Naive thymus-derived CD4-positive, alpha-beta T cell (primary cell): Measurements from ENCODE around the gene CCT5. TPM values are rescaled to one million over a fixed set of nuclear protein-coding genes. Genes with fewer than 3 reads are reported as not detected.

Experiments used
- ATAC-seq: fragments of 150-1000 bp; cut with Tn5 transposase; 2 replicates; pipeline ENCODE4 v1.10.0; 2021; ENCODE audit warnings: mild to moderate bottlenecking, moderate library complexity
- CTCF ChIA-PET: fragments of 350-600 bp; sonication (Branson Sonifier 250); formaldehyde crosslinking; loops from one replicate; lab custom pipeline; 2021; ENCODE audit warnings: antibody characterized with exemption; lab: Charles Lee
- POLR2A ChIA-PET: fragments of 350-600 bp; sonication (Branson Sonifier 250); formaldehyde crosslinking; loops from one replicate; lab custom pipeline; 2021; ENCODE audit warnings: antibody characterized with exemption, inconsistent platforms; lab: Charles Lee
- DNase-seq, 9 donors: peaks; one replicate each; pipeline versions ENCODE4 v3.0.0 to v3.0.0-alpha.2; 2020 to 2022; ENCODE audit warnings: mixed read lengths in 1 of 9
- H3K27ac ChIP-seq: one replicate; pipeline ENCODE4 v1.7.0; 2013; ENCODE audit warnings: mild to moderate bottlenecking, low read depth, low read length, moderate library complexity
- H3K27me3 ChIP-seq, 2 donors: one replicate each; pipeline ENCODE4 v1.7.0; 2013; ENCODE audit warnings: low read length in 2 of 2, mild to moderate bottlenecking in 2 of 2, moderate library complexity in 2 of 2; ENCODE audit not compliant: control insufficient read depth in 2 of 2, insufficient read depth in 2 of 2
- H3K36me3 ChIP-seq, 3 experiments: 1 replicate in 2 of 3; 2 replicates in 1 of 3; pipeline ENCODE4 v1.7.0; 2013; ENCODE audit warnings: low read length in 3 of 3, mild to moderate bottlenecking in 3 of 3, moderate library complexity in 1 of 3; ENCODE audit not compliant: insufficient read depth in 3 of 3, control insufficient read depth in 2 of 3
- H3K4me1 ChIP-seq, 2 donors: one replicate each; pipeline ENCODE4 v1.7.0; 2013; ENCODE audit warnings: low read length in 2 of 2, mild to moderate bottlenecking in 2 of 2, moderate library complexity in 1 of 2; ENCODE audit not compliant: control insufficient read depth in 2 of 2, insufficient read depth in 2 of 2
- H3K4me3 ChIP-seq: 2 replicates; pipeline ENCODE4 v1.7.0; 2013; ENCODE audit warnings: mild to moderate bottlenecking, low read length
- H3K9me3 ChIP-seq, 3 experiments: 1 replicate in 2 of 3; 2 replicates in 1 of 3; pipeline ENCODE4 v1.7.0; 2013; ENCODE audit warnings: low read length in 3 of 3; ENCODE audit not compliant: control insufficient read depth in 2 of 3
- H3K27ac Mint-ChIP-seq, 9 donors: one replicate each; pipeline ENCODE4 v1.8.0; 2020 to 2022; ENCODE audit warnings: mixed read lengths in 9 of 9, mild to moderate bottlenecking in 8 of 9, moderate library complexity in 5 of 9, inconsistent platforms in 2 of 9
- H3K27me3 Mint-ChIP-seq, 5 donors: one replicate each; pipeline ENCODE4 v1.8.0; 2021 to 2022; ENCODE audit warnings: mixed read lengths in 5 of 5, mild to moderate bottlenecking in 1 of 5
- H3K36me3 Mint-ChIP-seq, 5 donors: one replicate each; pipeline ENCODE4 v1.8.0; 2020 to 2022; ENCODE audit warnings: mixed read lengths in 5 of 5, mild to moderate bottlenecking in 3 of 5, inconsistent platforms in 1 of 5
- H3K4me1 Mint-ChIP-seq, 7 donors: one replicate each; pipeline ENCODE4 v1.8.0; 2020 to 2022; ENCODE audit warnings: mixed read lengths in 7 of 7, mild to moderate bottlenecking in 3 of 7, inconsistent platforms in 1 of 7
- H3K4me3 Mint-ChIP-seq, 10 donors: one replicate each; pipeline ENCODE4 v1.8.0; 2020 to 2022; ENCODE audit warnings: mild to moderate bottlenecking in 10 of 10, mixed read lengths in 10 of 10, moderate library complexity in 6 of 10, inconsistent platforms in 2 of 10
- H3K9me3 Mint-ChIP-seq, 11 donors: one replicate each; pipeline ENCODE4 v1.8.0; 2020 to 2022; ENCODE audit warnings: mixed read lengths in 11 of 11, mild to moderate bottlenecking in 4 of 11, inconsistent platforms in 1 of 11, moderate library complexity in 1 of 11
- intact Hi-C, 2 donors: fragments of 100-400 bp; cut with micrococcal nuclease; formaldehyde crosslinking; loops; one replicate each; pipeline ENCODE4 v1.15.1; 2023
- polyA plus RNA-seq, 2 donors: library from polyadenylated mRNA; unstranded; fragments of 300-500 nt; fragmentation: Illumina TruSeq; gene quantifications; one replicate each; pipeline ENCODE4 v1.2.3, GENCODE V29; 2021
- total RNA-seq, 6 experiments: library from RNA in 5 of 6; stranded (reverse) in 5 of 6; gene quantifications; 1 replicate in 5 of 6; 2 replicates in 1 of 6; pipeline ENCODE4 v1.2.3 and lab custom pipeline; 2021 to 2026

Gene CCT5
- total and polyA plus RNA-seq, 7 experiments from 2014 or later = 58.0 to 265 (median 90.8) TPM

- ChIA-PET CTCF (no interaction called here), POLR2A (no interaction called here)
- intact Hi-C loops = loop anchor here in 1 of 2 donors (5.0 kb wide), 2 partner anchors 46 to 136 kb away; partner anchors contain the start of genes MARCHF6 and ROPN1L
- H3K27ac ChIP-seq = no peak overlapping the region
- H3K9me3 ChIP-seq = no peaks in the 10 kb centered on the region
- peaks cover 12 to 43% (median 27%) of the 10 kb centered on the region in 5 donors for H3K27me3 Mint-ChIP-seq
- peaks cover 0 to 3% of the 10 kb centered on the region in 2 donors for H3K27me3 ChIP-seq
- H3K4me1 ChIP-seq = no peaks in the 10 kb centered on the region
- ATAC-seq (no peak), DNase-seq (no peak)
- peaks cover 0 to 3% (median 0%) of the 10 kb centered on the region in 5 donors for H3K36me3 Mint-ChIP-seq
- peaks cover 5 to 11% (median 7%) of the 10 kb centered on the region in 7 donors for H3K4me1 Mint-ChIP-seq
- no peaks in the 10 kb centered on the region for H3K36me3 ChIP-seq
- H3K4me3 Mint-ChIP-seq = peak overlapping the region in 5 of 10 donors; percentile 79 to 87 (median 84)
- no peak overlapping the region for H3K27ac Mint-ChIP-seq
- no peak overlapping the region for H3K4me3 ChIP-seq
- no peaks in the 10 kb centered on the region for H3K9me3 Mint-ChIP-seq
These were observed 56.0 kb downstream of the CCT5 start for GRCh38 chr5:10306114-10306513.

- ATAC-seq (no peak), DNase-seq (no peak)
- Mint-ChIP-seq H3K36me3 (peaks cover 0 to 4% (median 0%) of the 10 kb centered on the region in 5 donors), H3K27ac (peak overlapping the region in 2 of 9 donors; percentile 13 to 87), H3K27me3 (peaks cover 12 to 43% (median 28%) of the 10 kb centered on the region in 5 donors), H3K9me3 (no peaks in the 10 kb centered on the region), H3K4me1 (peaks cover 5 to 11% (median 7%) of the 10 kb centered on the region in 7 donors), H3K4me3 (peak overlapping the region in 9 of 10 donors; percentile 79 to 89 (median 84))
- H3K4me1 ChIP-seq = no peaks in the 10 kb centered on the region
- H3K36me3 ChIP-seq = no peaks in the 10 kb centered on the region
- intact Hi-C loops = loop anchor here in 1 of 2 donors (5.0 kb wide), 2 partner anchors 45 to 135 kb away; partner anchors contain the start of genes MARCHF6 and ROPN1L
- ChIA-PET CTCF (no interaction called here), POLR2A (no interaction called here)
- peaks cover 0 to 3% of the 10 kb centered on the region in 2 donors for H3K27me3 ChIP-seq
- no peak overlapping the region for H3K27ac ChIP-seq
- no peaks in the 10 kb centered on the region for H3K9me3 ChIP-seq
- no peak overlapping the region for H3K4me3 ChIP-seq
These were observed 56.7 kb downstream of the CCT5 start for GRCh38 chr5:10306806-10307205.

GRCh38 chr5:10307206-10308148, 57.4 kb downstream of the CCT5 start, which contains the start of gene CMBL:
TSS of gene CMBL (minus strand) at chr5:10307902. CDS start at chr5:10290762, 17,140 bp downstream.
- Histone ChIP-seq H3K27me3 (peaks cover 0 to 3% of the 10 kb centered on the region in 2 donors), H3K4me3 (peak within 1 kb of the TSS; percentile 54), H3K27ac (peak within 1 kb of the TSS; percentile 21), H3K4me1 (no peaks in the 10 kb centered on the region), H3K9me3 (no peaks in the 10 kb centered on the region), H3K36me3 (no peaks in the 10 kb centered on the region)
- ATAC-seq = peak; percentile 75
- Mint-ChIP-seq H3K4me3 (peak within 1 kb of the TSS; percentile 79 to 89 (median 84)), H3K27me3 (peaks cover 12 to 45% (median 30%) of the 10 kb centered on the region in 5 donors), H3K4me1 (peaks cover 5 to 11% (median 7%) of the 10 kb centered on the region in 7 donors), H3K27ac (peak within 1 kb of the TSS in 4 of 9 donors; percentile 2 to 87 (median 19)), H3K9me3 (no peaks in the 10 kb centered on the region), H3K36me3 (peaks cover 0 to 4% (median 0%) of the 10 kb centered on the region in 5 donors)
- ChIA-PET CTCF (no interaction called here), POLR2A (interaction anchor here (0.9 kb wide), 1 partner anchor 46 kb away, joined by 3 read pairs; no protein-coding TSS in a partner anchor)
- intact Hi-C loops = loop anchor here in 1 of 2 donors (5.0 kb wide), 2 partner anchors 45 to 135 kb away; partner anchors contain the start of genes MARCHF6 and ROPN1L
- peak in 6 of 9 donors; percentile 11 to 30 (median 22) for DNase-seq

- H3K27me3 ChIP-seq = peaks cover 0 to 3% of the 10 kb centered on the region in 2 donors
- no peak for DNase-seq
- ChIA-PET POLR2A (interaction anchor here (0.9 kb wide), 1 partner anchor 44 kb away, joined by 3 read pairs; no protein-coding TSS in a partner anchor), CTCF (no interaction called here)
- no peak overlapping the region for H3K4me3 ChIP-seq
- intact Hi-C loops = loop anchor here in 1 of 2 donors (5.0 kb wide), 2 partner anchors 43 to 133 kb away; partner anchors contain the start of genes MARCHF6 and ROPN1L
- H3K27me3 Mint-ChIP-seq = peaks cover 12 to 44% (median 32%) of the 10 kb centered on the region in 5 donors
- peaks cover 0 to 4% (median 0%) of the 10 kb centered on the region in 5 donors for H3K36me3 Mint-ChIP-seq
- peaks cover 5 to 11% (median 7%) of the 10 kb centered on the region in 7 donors for H3K4me1 Mint-ChIP-seq
- peak overlapping the region in 8 of 10 donors; percentile 31 to 84 (median 58) for H3K4me3 Mint-ChIP-seq
- no peak overlapping the region for H3K27ac Mint-ChIP-seq
- H3K4me1 ChIP-seq = no peaks in the 10 kb centered on the region
- no peaks in the 10 kb centered on the region for H3K9me3 Mint-ChIP-seq
- no peaks in the 10 kb centered on the region for H3K36me3 ChIP-seq
- ATAC-seq = no peak
- H3K9me3 ChIP-seq = no peaks in the 10 kb centered on the region
- H3K27ac ChIP-seq = no peak overlapping the region
These were observed 58.8 kb downstream of the CCT5 start for GRCh38 chr5:10308844-10309243.

- no peaks in the 10 kb centered on the region for H3K4me1 ChIP-seq
- ChIA-PET CTCF (no interaction called here), POLR2A (no interaction called here)
- no peaks in the 10 kb centered on the region for H3K36me3 ChIP-seq
- no peak overlapping the region for H3K27ac ChIP-seq
- no peak overlapping the region for H3K4me3 Mint-ChIP-seq
- intact Hi-C loops = no loop called here
- ATAC-seq (no peak), DNase-seq (no peak)
- H3K4me3 ChIP-seq = no peak overlapping the region
- H3K9me3 Mint-ChIP-seq = no peaks in the 10 kb centered on the region
- H3K4me1 Mint-ChIP-seq = peaks cover 5 to 11% (median 7%) of the 10 kb centered on the region in 7 donors
- peaks cover 0 to 4% (median 0%) of the 10 kb centered on the region in 5 donors for H3K36me3 Mint-ChIP-seq
- H3K27me3 Mint-ChIP-seq = peaks cover 12 to 38% (median 32%) of the 10 kb centered on the region in 5 donors
- no peak overlapping the region for H3K27ac Mint-ChIP-seq
- peaks cover 0 to 3% of the 10 kb centered on the region in 2 donors for H3K27me3 ChIP-seq
- H3K9me3 ChIP-seq = no peaks in the 10 kb centered on the region
These were observed 60.1 kb downstream of the CCT5 start for GRCh38 chr5:10310066-10310779.
